ENCODE measurements around the gene STK32A. TPM values are rescaled to one million over a fixed set of nuclear protein-coding genes. Genes with fewer than 3 reads are reported as not detected.

Gene STK32A
- total and polyA plus RNA-seq, 2 experiments from 2014 or later: 2.4 to 2.8 TPM

DNA sequence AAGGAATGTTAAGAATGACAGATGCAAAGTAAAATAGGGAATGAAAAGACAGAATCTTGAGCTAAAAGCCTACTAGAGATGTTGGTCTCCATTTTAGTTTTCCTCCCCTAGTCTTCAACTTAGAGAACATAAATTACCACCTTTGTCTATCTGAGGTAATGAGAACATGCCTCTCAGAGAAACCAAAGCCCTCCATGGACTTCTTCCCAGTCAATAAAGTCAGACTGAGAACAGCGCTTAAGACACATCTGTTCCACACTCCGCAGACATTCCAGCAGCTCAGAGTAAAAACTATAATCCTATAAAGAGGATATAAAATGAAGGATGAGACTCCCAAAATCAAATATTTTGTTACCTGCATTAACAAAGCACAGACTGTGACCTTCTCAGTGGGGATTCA lies 195.8 kb downstream of the STK32A start:
- TF ChIP-seq POLR2AphosphoS5 (IDR thresholded peaks at IDR 0.05; ENCODE audit: low read depth) (no peak), EZH2 (IDR thresholded peaks at IDR 0.05; ENCODE audit: low read depth, unreplicated experiment) (no peak), STAT1 (IDR thresholded peaks at IDR 0.05; ENCODE audit: unreplicated experiment) (no peak), NANOG (IDR thresholded peaks at IDR 0.05; ENCODE audit: borderline replicate concordance) (no peak), ZNF114 (CRISPR knock-in tag; IDR thresholded peaks at IDR 0.05) (no peak), EZH2phosphoT487 (IDR thresholded peaks at IDR 0.05; ENCODE audit: unreplicated experiment) (no peak), JUNB (IDR thresholded peaks at IDR 0.05; ENCODE audit: unreplicated experiment) (no peak), CREB1 (CRISPR knock-in tag; IDR thresholded peaks at IDR 0.05; ENCODE audit: low read depth) (no peak), ZNF331 (CRISPR knock-in tag; IDR thresholded peaks at IDR 0.05; ENCODE audit: low read depth) (no peak)
- TF ChIP-seq, protein P1, sequence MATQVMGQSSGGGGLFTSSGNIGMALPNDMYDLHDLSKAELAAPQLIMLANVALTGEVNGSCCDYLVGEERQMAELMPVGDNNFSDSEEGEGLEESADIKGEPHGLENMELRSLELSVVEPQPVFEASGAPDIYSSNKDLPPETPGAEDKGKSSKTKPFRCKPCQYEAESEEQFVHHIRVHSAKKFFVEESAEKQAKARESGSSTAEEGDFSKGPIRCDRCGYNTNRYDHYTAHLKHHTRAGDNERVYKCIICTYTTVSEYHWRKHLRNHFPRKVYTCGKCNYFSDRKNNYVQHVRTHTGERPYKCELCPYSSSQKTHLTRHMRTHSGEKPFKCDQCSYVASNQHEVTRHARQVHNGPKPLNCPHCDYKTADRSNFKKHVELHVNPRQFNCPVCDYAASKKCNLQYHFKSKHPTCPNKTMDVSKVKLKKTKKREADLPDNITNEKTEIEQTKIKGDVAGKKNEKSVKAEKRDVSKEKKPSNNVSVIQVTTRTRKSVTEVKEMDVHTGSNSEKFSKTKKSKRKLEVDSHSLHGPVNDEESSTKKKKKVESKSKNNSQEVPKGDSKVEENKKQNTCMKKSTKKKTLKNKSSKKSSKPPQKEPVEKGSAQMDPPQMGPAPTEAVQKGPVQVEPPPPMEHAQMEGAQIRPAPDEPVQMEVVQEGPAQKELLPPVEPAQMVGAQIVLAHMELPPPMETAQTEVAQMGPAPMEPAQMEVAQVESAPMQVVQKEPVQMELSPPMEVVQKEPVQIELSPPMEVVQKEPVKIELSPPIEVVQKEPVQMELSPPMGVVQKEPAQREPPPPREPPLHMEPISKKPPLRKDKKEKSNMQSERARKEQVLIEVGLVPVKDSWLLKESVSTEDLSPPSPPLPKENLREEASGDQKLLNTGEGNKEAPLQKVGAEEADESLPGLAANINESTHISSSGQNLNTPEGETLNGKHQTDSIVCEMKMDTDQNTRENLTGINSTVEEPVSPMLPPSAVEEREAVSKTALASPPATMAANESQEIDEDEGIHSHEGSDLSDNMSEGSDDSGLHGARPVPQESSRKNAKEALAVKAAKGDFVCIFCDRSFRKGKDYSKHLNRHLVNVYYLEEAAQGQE (IDR thresholded peaks at IDR 0.05; ENCODE audit: unreplicated experiment): no peak
- TF ChIP-seq, protein P2, sequence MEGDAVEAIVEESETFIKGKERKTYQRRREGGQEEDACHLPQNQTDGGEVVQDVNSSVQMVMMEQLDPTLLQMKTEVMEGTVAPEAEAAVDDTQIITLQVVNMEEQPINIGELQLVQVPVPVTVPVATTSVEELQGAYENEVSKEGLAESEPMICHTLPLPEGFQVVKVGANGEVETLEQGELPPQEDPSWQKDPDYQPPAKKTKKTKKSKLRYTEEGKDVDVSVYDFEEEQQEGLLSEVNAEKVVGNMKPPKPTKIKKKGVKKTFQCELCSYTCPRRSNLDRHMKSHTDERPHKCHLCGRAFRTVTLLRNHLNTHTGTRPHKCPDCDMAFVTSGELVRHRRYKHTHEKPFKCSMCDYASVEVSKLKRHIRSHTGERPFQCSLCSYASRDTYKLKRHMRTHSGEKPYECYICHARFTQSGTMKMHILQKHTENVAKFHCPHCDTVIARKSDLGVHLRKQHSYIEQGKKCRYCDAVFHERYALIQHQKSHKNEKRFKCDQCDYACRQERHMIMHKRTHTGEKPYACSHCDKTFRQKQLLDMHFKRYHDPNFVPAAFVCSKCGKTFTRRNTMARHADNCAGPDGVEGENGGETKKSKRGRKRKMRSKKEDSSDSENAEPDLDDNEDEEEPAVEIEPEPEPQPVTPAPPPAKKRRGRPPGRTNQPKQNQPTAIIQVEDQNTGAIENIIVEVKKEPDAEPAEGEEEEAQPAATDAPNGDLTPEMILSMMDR (conservative IDR thresholded peaks at IDR 0.05; ENCODE audit: low read depth in 2 of 2): no peak
- TF ChIP-seq, protein P3, sequence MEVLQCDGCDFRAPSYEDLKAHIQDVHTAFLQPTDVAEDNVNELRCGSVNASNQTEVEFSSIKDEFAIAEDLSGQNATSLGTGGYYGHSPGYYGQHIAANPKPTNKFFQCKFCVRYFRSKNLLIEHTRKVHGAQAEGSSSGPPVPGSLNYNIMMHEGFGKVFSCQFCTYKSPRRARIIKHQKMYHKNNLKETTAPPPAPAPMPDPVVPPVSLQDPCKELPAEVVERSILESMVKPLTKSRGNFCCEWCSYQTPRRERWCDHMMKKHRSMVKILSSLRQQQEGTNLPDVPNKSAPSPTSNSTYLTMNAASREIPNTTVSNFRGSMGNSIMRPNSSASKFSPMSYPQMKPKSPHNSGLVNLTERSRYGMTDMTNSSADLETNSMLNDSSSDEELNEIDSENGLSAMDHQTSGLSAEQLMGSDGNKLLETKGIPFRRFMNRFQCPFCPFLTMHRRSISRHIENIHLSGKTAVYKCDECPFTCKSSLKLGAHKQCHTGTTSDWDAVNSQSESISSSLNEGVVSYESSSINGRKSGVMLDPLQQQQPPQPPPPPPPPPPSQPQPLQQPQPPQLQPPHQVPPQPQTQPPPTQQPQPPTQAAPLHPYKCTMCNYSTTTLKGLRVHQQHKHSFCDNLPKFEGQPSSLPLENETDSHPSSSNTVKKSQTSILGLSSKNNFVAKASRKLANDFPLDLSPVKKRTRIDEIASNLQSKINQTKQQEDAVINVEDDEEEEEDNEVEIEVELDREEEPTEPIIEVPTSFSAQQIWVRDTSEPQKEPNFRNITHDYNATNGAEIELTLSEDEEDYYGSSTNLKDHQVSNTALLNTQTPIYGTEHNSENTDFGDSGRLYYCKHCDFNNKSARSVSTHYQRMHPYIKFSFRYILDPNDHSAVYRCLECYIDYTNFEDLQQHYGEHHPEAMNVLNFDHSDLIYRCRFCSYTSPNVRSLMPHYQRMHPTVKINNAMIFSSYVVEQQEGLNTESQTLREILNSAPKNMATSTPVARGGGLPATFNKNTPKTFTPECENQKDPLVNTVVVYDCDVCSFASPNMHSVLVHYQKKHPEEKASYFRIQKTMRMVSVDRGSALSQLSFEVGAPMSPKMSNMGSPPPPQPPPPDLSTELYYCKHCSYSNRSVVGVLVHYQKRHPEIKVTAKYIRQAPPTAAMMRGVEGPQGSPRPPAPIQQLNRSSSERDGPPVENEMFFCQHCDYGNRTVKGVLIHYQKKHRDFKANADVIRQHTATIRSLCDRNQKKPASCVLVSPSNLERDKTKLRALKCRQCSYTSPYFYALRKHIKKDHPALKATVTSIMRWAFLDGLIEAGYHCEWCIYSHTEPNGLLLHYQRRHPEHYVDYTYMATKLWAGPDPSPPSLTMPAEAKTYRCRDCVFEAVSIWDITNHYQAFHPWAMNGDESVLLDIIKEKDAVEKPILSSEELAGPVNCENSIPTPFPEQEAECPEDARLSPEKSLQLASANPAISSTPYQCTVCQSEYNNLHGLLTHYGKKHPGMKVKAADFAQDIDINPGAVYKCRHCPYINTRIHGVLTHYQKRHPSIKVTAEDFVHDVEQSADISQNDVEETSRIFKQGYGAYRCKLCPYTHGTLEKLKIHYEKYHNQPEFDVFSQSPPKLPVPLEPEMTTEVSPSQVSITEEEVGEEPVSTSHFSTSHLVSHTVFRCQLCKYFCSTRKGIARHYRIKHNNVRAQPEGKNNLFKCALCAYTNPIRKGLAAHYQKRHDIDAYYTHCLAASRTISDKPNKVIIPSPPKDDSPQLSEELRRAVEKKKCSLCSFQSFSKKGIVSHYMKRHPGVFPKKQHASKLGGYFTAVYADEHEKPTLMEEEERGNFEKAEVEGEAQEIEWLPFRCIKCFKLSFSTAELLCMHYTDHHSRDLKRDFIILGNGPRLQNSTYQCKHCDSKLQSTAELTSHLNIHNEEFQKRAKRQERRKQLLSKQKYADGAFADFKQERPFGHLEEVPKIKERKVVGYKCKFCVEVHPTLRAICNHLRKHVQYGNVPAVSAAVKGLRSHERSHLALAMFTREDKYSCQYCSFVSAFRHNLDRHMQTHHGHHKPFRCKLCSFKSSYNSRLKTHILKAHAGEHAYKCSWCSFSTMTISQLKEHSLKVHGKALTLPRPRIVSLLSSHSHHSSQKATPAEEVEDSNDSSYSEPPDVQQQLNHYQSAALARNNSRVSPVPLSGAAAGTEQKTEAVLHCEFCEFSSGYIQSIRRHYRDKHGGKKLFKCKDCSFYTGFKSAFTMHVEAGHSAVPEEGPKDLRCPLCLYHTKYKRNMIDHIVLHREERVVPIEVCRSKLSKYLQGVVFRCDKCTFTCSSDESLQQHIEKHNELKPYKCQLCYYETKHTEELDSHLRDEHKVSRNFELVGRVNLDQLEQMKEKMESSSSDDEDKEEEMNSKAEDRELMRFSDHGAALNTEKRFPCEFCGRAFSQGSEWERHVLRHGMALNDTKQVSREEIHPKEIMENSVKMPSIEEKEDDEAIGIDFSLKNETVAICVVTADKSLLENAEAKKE (CRISPR knock-in tag; IDR thresholded peaks at IDR 0.05): no peak
- TF ChIP-seq, protein P4, sequence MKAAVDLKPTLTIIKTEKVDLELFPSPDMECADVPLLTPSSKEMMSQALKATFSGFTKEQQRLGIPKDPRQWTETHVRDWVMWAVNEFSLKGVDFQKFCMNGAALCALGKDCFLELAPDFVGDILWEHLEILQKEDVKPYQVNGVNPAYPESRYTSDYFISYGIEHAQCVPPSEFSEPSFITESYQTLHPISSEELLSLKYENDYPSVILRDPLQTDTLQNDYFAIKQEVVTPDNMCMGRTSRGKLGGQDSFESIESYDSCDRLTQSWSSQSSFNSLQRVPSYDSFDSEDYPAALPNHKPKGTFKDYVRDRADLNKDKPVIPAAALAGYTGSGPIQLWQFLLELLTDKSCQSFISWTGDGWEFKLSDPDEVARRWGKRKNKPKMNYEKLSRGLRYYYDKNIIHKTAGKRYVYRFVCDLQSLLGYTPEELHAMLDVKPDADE (IDR thresholded peaks at IDR 0.05): no peak
- no peak for DNase-seq (ENCODE audit: low spot score)
- H3K9me3 Mint-ChIP-seq: no peaks in the 10 kb centered on the region
- Histone ChIP-seq H3K9me2 (ENCODE audit: insufficient read depth) (0 out of 2 replicates have a peak, but pooled peaks cover 2% of the 10 kb centered on the region), H2AFZ (no peak overlapping the region), H3K27ac (ENCODE audit: low read depth) (no peak overlapping the region), H3F3A (replicated peaks; ENCODE audit: low read depth) (peaks cover 9% of the 10 kb centered on the region; the same call in 1 of the 2 replicates), H3K4me3 (no peak overlapping the region), H3K79me2 (replicated peaks; ENCODE audit: insufficient read depth) (peaks cover 100% of the 10 kb centered on the region), H3K4me1 (ENCODE audit: insufficient read depth) (peaks cover 53% of the 10 kb centered on the region), H3K4me2 (no peak overlapping the region), H4K20me1 (replicated peaks; ENCODE audit: insufficient read depth) (peaks cover 78% of the 10 kb centered on the region), H3K27me3 (ENCODE audit: insufficient read depth) (no peaks in the 10 kb centered on the region), H3K36me3 (ENCODE audit: insufficient read depth) (peaks cover 10% of the 10 kb centered on the region; the same call in 1 of the 2 replicates)
- H3K4me1 Mint-ChIP-seq: peaks cover 55% of the 10 kb centered on the region
- H3K36me3 Mint-ChIP-seq (ENCODE audit: low read depth): peaks cover 31% of the 10 kb centered on the region
- peak overlapping the region; percentile 62 for H3K27ac Mint-ChIP-seq
- peaks cover 4% of the 10 kb centered on the region for H3K27me3 Mint-ChIP-seq (ENCODE audit: insufficient read depth, low read depth, poor library complexity)
- no peak for ATAC-seq
- no peak overlapping the region for H3K4me3 Mint-ChIP-seq
